Measurements from ENCODE around the gene GABRD. TPM values are rescaled to one million over a fixed set of nuclear protein-coding genes. Genes with fewer than 3 reads are reported as not detected.

Gene GABRD
- total RNA-seq, 1 donor from 2014 or later = not detected

DNA sequence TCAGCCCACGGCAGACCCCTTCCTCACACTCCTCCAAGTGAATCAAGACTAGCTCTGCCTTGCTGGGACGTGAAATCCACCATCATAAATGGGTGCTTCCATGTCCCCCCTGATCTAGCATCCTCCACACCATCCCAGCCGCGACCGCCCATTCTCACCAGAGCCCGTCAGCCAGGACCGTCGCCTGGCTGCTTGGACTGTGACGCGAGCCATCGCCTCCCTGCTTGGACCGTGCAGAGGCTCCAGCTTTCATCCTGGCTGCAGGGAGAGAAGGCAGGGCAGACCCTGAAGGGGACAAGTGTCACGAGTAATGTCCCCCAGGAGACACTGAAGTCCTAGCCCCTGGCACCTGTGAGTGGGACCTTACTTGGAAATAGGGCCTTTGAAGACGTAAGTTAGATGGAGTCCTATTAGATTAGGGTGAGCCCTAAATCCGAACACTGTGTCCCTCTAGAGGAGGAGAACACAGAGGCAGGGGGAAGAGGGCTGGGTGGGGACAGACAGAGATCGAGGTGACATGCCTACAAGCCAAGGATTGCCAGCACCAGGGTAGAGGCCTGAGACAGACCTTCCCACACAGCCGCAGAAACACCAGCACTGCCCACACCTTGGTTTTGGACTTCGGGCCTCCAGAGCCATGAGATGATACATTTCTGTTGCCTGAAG, 18.3 kb downstream of the GABRD start:
- H3K27me3 Mint-ChIP-seq = peaks cover 5% of the 10 kb centered on the region
- no peaks in the 10 kb centered on the region for H3K36me3 Mint-ChIP-seq (ENCODE audit: low read depth)

GRCh38 chr1:2038229-2038628, 19.1 kb downstream of the GABRD start:
- ChIA-PET POLR2A (no interaction called here), CTCF (no interaction called here)
- no peaks in the 10 kb centered on the region for H3K36me3 Mint-ChIP-seq (ENCODE audit: low read depth)
- TF ChIP-seq CTCF (IDR thresholded peaks at IDR 0.05) = no peak
- H3K27me3 Mint-ChIP-seq = peaks cover 2% of the 10 kb centered on the region
- H3K4me3 Mint-ChIP-seq = no peak overlapping the region
- intact Hi-C loops (cut with micrococcal nuclease) = no loop called here
- H3K9me3 Mint-ChIP-seq = no peaks in the 10 kb centered on the region
- no peak for DNase-seq
- ATAC-seq (ENCODE audit: low read depth) = no peak
- no peaks in the 10 kb centered on the region for H3K4me1 Mint-ChIP-seq
- H3K27ac Mint-ChIP-seq = no peak overlapping the region

More for the DNA sequence above, 18.3 kb downstream of the GABRD start:
- intact Hi-C loops (cut with micrococcal nuclease) = no loop called here
- ChIA-PET POLR2A (no interaction called here), CTCF (no interaction called here)
- Mint-ChIP-seq H3K4me3 (no peak overlapping the region), H3K9me3 (no peaks in the 10 kb centered on the region), H3K27ac (no peak overlapping the region), H3K4me1 (no peaks in the 10 kb centered on the region)
- no peak for ATAC-seq (ENCODE audit: low read depth)
- no peak for DNase-seq
- TF ChIP-seq CTCF (IDR thresholded peaks at IDR 0.05) = no peak

DNA sequence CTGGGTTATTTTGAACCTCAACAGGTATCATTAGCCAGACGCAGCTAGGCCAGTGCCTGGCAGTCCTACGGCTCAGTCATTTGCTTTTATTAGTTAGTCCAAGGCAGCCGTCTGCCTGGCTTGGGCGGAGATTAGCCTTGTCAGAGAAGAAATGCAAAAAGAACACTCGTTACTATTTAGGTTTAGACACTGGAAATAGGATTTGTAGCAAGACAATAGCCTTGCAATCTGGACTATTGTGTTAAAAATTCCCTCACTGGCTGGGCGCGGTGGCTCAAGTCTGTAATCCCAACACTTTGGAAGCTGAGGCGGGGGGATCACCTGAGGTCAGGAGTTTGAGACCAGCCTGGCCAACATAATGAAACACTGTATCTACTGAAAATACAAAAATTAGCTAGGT, 20.1 kb downstream of the GABRD start:
- peaks cover 4% of the 10 kb centered on the region for H3K27me3 Mint-ChIP-seq
- peaks cover 2% of the 10 kb centered on the region for H3K4me1 Mint-ChIP-seq
- H3K36me3 Mint-ChIP-seq (ENCODE audit: low read depth) = no peaks in the 10 kb centered on the region
- ATAC-seq (ENCODE audit: low read depth) (no peak), DNase-seq (no peak)
- no peak for TF ChIP-seq CTCF (IDR thresholded peaks at IDR 0.05)
- ChIA-PET POLR2A (no interaction called here), CTCF (no interaction called here)
- intact Hi-C loops (cut with micrococcal nuclease) = no loop called here
- H3K27ac Mint-ChIP-seq = no peak overlapping the region
- no peaks in the 10 kb centered on the region for H3K9me3 Mint-ChIP-seq
- H3K4me3 Mint-ChIP-seq = no peak overlapping the region

GRCh38 chr1:2041305-2041704, 22.2 kb downstream of the GABRD start:
- TF ChIP-seq CTCF (IDR thresholded peaks at IDR 0.05) = no peak
- no peak overlapping the region for H3K27ac Mint-ChIP-seq
- peaks cover 9% of the 10 kb centered on the region for H3K27me3 Mint-ChIP-seq
- intact Hi-C loops (cut with micrococcal nuclease) = no loop called here
- no peak overlapping the region for H3K4me3 Mint-ChIP-seq
- no peaks in the 10 kb centered on the region for H3K36me3 Mint-ChIP-seq (ENCODE audit: low read depth)
- DNase-seq (no peak), ATAC-seq (ENCODE audit: low read depth) (no peak)
- CTCF ChIA-PET = no interaction called here
- H3K4me1 Mint-ChIP-seq = peaks cover 12% of the 10 kb centered on the region
- POLR2A ChIA-PET = no interaction called here
- no peaks in the 10 kb centered on the region for H3K9me3 Mint-ChIP-seq

DNA sequence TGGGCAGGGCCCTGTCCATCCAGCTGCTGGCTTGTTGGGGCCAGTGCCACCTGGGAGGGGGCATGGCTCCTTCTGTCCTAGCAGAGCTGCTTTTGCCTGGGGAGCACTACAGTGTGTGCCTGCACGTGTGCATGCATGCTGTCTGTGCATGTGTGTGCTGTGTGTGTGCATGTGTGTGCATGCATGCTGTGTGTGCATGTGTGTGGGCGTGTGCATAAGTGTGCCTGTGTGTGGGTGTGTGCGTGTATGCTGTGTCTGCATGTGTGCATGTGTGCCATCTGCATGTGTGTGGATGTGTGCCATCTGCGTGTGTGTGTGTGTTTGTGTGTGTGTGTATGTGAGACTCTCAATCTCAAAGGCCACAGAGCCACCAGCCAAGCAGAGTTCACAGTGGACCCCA, 22.7 kb downstream of the GABRD start:
- ATAC-seq (ENCODE audit: low read depth) (no peak), DNase-seq (no peak)
- Mint-ChIP-seq H3K4me3 (no peak overlapping the region), H3K27me3 (peaks cover 9% of the 10 kb centered on the region), H3K9me3 (no peaks in the 10 kb centered on the region), H3K4me1 (peaks cover 14% of the 10 kb centered on the region), H3K27ac (no peak overlapping the region), H3K36me3 (ENCODE audit: low read depth) (no peaks in the 10 kb centered on the region)
- no peak for TF ChIP-seq CTCF (IDR thresholded peaks at IDR 0.05)
- CTCF ChIA-PET = no interaction called here
- POLR2A ChIA-PET = no interaction called here
- intact Hi-C loops (cut with micrococcal nuclease) = no loop called here

All from activated B cell treated with CpG ODN at 0.5 μM for 24 hours (primary cell).